ENCODE data around the gene WDR87. TPM values are rescaled to one million over a fixed set of nuclear protein-coding genes. Genes with fewer than 3 reads are reported as not detected.
"Not testable (repeated sequence)": the region's sequence is repeated elsewhere in the genome, so short reads cannot be mapped to it uniquely, and the experiment has no call there.

WDR87 gene
- total RNA-seq, 5 donors from 2014 or later (not counting 1 experiment from before 2014, with no cell fraction given) = not detected

GRCh38 chr19:37926711-37927110 lies 20.3 kb upstream of the WDR87 start:
- H3K9me3 ChIP-seq = no peaks in the 10 kb centered on the region
- H3K4me1 ChIP-seq (ENCODE audit: control insufficient read depth in 1 of 2, extremely low read depth in 1 of 2, insufficient read depth in 2 of 2, low read length in 2 of 2) = peaks cover 0 to 3% of the 10 kb centered on the region in 2 experiments
- no peak overlapping the region for H3K27ac Mint-ChIP-seq
- 71% methylated on average over 2 of the region's 5 CpGs for WGBS (ENCODE audit: insufficient coverage)
- H3K4me1 Mint-ChIP-seq = peaks cover 7 to 35% (median 21%) of the 10 kb centered on the region in 3 donors
- H3K9me3 Mint-ChIP-seq = no peaks in the 10 kb centered on the region
- H3K27me3 Mint-ChIP-seq = no peaks in the 10 kb centered on the region
- no peak overlapping the region for H3K4me3 Mint-ChIP-seq
- ATAC-seq (replicated peaks in 1 of 4) (no peak), DNase-seq (no peak)
- ChIA-PET POLR2A (interaction anchor here in 1 of 2 donors (0.6 kb wide), 1 partner anchor 846 kb away, joined by 5 read pairs; no protein-coding TSS in a partner anchor), CTCF (interaction anchor here in 1 of 2 donors (0.6 kb wide), 1 partner anchor 245 kb away, joined by 5 read pairs; no protein-coding TSS in a partner anchor)
- H3K36me3 Mint-ChIP-seq = peaks cover 15% of the 10 kb centered on the region
- no peak overlapping the region for H3K27ac ChIP-seq (ENCODE audit: low read length)
- no peaks in the 10 kb centered on the region for H3K36me3 ChIP-seq (ENCODE audit: control insufficient read depth in 2 of 2, extremely low read depth in 1 of 2, insufficient read depth in 1 of 2, low read length in 1 of 2)
- H3K4me3 ChIP-seq (ENCODE audit: control insufficient read depth in 1 of 2, extremely low read depth in 1 of 2, low read length in 1 of 2) = no peak overlapping the region
- H3K27me3 ChIP-seq (replicated peaks in 1 of 2; ENCODE audit: control insufficient read depth in 2 of 2, extremely low read depth in 1 of 2, insufficient read depth in 2 of 2, low read length in 1 of 2) = no peaks in the 10 kb centered on the region

GRCh38 chr19:37926255-37926654 lies 19.9 kb upstream of the WDR87 start:
- Histone ChIP-seq H3K4me1 (ENCODE audit: control insufficient read depth in 1 of 2, extremely low read depth in 1 of 2, insufficient read depth in 2 of 2, low read length in 2 of 2) (peaks cover 0 to 3% of the 10 kb centered on the region in 2 experiments), H3K27ac (ENCODE audit: low read length) (no peak overlapping the region), H3K4me3 (ENCODE audit: control insufficient read depth in 1 of 2, extremely low read depth in 1 of 2, low read length in 1 of 2) (no peak overlapping the region), H3K27me3 (replicated peaks in 1 of 2; ENCODE audit: control insufficient read depth in 2 of 2, extremely low read depth in 1 of 2, insufficient read depth in 2 of 2, low read length in 1 of 2) (no peaks in the 10 kb centered on the region), H3K9me3 (no peaks in the 10 kb centered on the region), H3K36me3 (ENCODE audit: control insufficient read depth in 2 of 2, extremely low read depth in 1 of 2, insufficient read depth in 1 of 2, low read length in 1 of 2) (no peaks in the 10 kb centered on the region)
- Mint-ChIP-seq H3K27me3 (no peaks in the 10 kb centered on the region), H3K9me3 (no peaks in the 10 kb centered on the region), H3K27ac (no peak overlapping the region), H3K36me3 (peaks cover 18% of the 10 kb centered on the region), H3K4me3 (no peak overlapping the region), H3K4me1 (peaks cover 9 to 36% (median 24%) of the 10 kb centered on the region in 3 donors)
- ChIA-PET CTCF (no interaction called here), POLR2A (no interaction called here)
- no peak for ATAC-seq (replicated peaks in 1 of 4)
- DNase-seq = no peak
- 82% methylated on average over 6 of the region's 10 CpGs for WGBS (ENCODE audit: insufficient coverage)

GRCh38 chr19:37925212-37925611 lies 18.8 kb upstream of the WDR87 start:
- Histone ChIP-seq H3K36me3 (ENCODE audit: control insufficient read depth in 2 of 2, extremely low read depth in 1 of 2, insufficient read depth in 1 of 2, low read length in 1 of 2) (no peaks in the 10 kb centered on the region), H3K27me3 (replicated peaks in 1 of 2; ENCODE audit: control insufficient read depth in 2 of 2, extremely low read depth in 1 of 2, insufficient read depth in 2 of 2, low read length in 1 of 2) (no peaks in the 10 kb centered on the region), H3K4me3 (ENCODE audit: control insufficient read depth in 1 of 2, extremely low read depth in 1 of 2, low read length in 1 of 2) (no peak overlapping the region), H3K27ac (ENCODE audit: low read length) (no peak overlapping the region), H3K4me1 (ENCODE audit: control insufficient read depth in 1 of 2, extremely low read depth in 1 of 2, insufficient read depth in 2 of 2, low read length in 2 of 2) (peaks cover 0 to 10% of the 10 kb centered on the region in 2 experiments), H3K9me3 (no peaks in the 10 kb centered on the region)
- WGBS (ENCODE audit: insufficient coverage) = 82% methylated on average over 3 of the region's 3 CpGs
- no peak overlapping the region for H3K27ac Mint-ChIP-seq
- H3K4me3 Mint-ChIP-seq = no peak overlapping the region
- no peaks in the 10 kb centered on the region for H3K9me3 Mint-ChIP-seq
- H3K36me3 Mint-ChIP-seq = peaks cover 17% of the 10 kb centered on the region
- ATAC-seq (replicated peaks in 1 of 4) (no peak), DNase-seq (no peak)
- peaks cover 15 to 41% (median 34%) of the 10 kb centered on the region in 3 donors for H3K4me1 Mint-ChIP-seq
- ChIA-PET CTCF (no interaction called here), POLR2A (no interaction called here)
- H3K27me3 Mint-ChIP-seq = no peaks in the 10 kb centered on the region

- no CpG with 5 or more reads among the region's 8 CpGs for WGBS (ENCODE audit: insufficient coverage)
- H3K27me3 ChIP-seq (replicated peaks in 1 of 2; ENCODE audit: control insufficient read depth in 2 of 2, extremely low read depth in 1 of 2, insufficient read depth in 2 of 2, low read length in 1 of 2); POLR2A ChIA-PET; H3K9me3 Mint-ChIP-seq; H3K4me3 ChIP-seq (ENCODE audit: control insufficient read depth in 1 of 2, extremely low read depth in 1 of 2, low read length in 1 of 2); H3K9me3 ChIP-seq; H3K27me3 Mint-ChIP-seq; H3K27ac Mint-ChIP-seq; DNase-seq; H3K27ac ChIP-seq (ENCODE audit: low read length); ATAC-seq (replicated peaks in 1 of 4); CTCF ChIA-PET; H3K36me3 ChIP-seq (ENCODE audit: control insufficient read depth in 2 of 2, extremely low read depth in 1 of 2, insufficient read depth in 1 of 2, low read length in 1 of 2); H3K4me3 Mint-ChIP-seq: not testable (repeated sequence)
- Mint-ChIP-seq H3K36me3 (peaks cover 17% of the 10 kb centered on the region), H3K4me1 (peaks cover 16 to 42% (median 37%) of the 10 kb centered on the region in 3 donors)
- peaks cover 0 to 10% of the 10 kb centered on the region in 2 experiments for H3K4me1 ChIP-seq (ENCODE audit: control insufficient read depth in 1 of 2, extremely low read depth in 1 of 2, insufficient read depth in 2 of 2, low read length in 2 of 2)
These were observed 18.2 kb upstream of the WDR87 start for GRCh38 chr19:37924573-37924972.

DNA sequence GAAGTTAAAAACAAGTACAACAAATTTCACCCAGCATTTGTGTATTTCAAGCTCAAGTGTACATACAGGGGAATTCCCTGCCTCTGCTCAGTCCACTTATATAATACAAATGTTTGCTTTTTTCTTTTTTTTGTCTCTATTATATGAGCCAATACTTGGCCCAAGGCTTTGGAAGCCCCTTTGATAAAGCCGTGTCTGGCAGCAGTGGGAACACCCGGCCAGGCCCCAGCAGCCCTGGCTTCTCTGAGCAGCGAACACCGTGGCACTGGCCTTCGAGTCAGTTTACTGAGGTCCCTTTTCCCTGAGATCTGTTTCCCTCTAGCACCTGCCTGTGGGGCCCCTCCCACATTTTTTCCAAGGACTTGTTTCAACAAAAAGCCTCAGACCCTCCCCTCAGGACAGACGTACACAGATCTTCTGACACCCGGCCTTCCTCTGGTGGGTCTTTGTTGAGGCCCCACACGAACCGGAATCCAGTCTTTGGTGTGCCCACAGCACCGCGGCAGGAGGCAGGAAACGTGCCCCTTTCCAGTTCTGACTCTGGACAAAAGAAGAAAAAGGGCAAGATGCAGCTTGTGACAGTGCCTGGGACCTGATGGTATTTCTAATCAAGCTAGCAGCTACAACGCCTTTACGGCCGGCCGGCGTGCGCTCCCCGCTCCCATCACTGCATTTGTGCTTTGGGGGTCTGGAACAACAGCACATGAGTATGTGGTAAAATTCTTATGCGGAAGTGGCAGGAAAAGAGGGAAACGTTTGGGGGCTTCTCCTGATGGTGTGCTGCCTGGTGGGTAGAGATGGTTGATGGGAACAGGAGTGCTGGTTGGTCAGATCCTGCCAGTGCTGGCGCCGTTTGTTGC lies 14.4 kb upstream of the WDR87 start:
- Mint-ChIP-seq H3K27ac (no peak overlapping the region), H3K27me3 (no peaks in the 10 kb centered on the region), H3K4me1 (peaks cover 18 to 35% (median 21%) of the 10 kb centered on the region in 3 donors), H3K9me3 (no peaks in the 10 kb centered on the region), H3K4me3 (no peak overlapping the region), H3K36me3 (peaks cover 28% of the 10 kb centered on the region)
- peaks cover 0 to 10% of the 10 kb centered on the region in 2 experiments for H3K4me1 ChIP-seq (ENCODE audit: control insufficient read depth in 1 of 2, extremely low read depth in 1 of 2, insufficient read depth in 2 of 2, low read length in 2 of 2)
- H3K36me3 ChIP-seq (ENCODE audit: control insufficient read depth in 2 of 2, extremely low read depth in 1 of 2, insufficient read depth in 1 of 2, low read length in 1 of 2) = peaks cover 0 to 3% of the 10 kb centered on the region in 2 donors
- H3K27ac ChIP-seq (ENCODE audit: low read length) = no peak overlapping the region
- no peak for DNase-seq
- WGBS (ENCODE audit: insufficient coverage) = 63% methylated on average over 21 of the region's 23 CpGs
- H3K9me3 ChIP-seq = no peaks in the 10 kb centered on the region
- ChIA-PET POLR2A (no interaction called here), CTCF (no interaction called here)
- no peaks in the 10 kb centered on the region for H3K27me3 ChIP-seq (replicated peaks in 1 of 2; ENCODE audit: control insufficient read depth in 2 of 2, extremely low read depth in 1 of 2, insufficient read depth in 2 of 2, low read length in 1 of 2)
- no peak overlapping the region for H3K4me3 ChIP-seq (ENCODE audit: control insufficient read depth in 1 of 2, extremely low read depth in 1 of 2, low read length in 1 of 2)
- no peak for ATAC-seq (replicated peaks in 1 of 4)

GRCh38 chr19:37914908-37915307 lies 8.5 kb upstream of the WDR87 start:
- H3K36me3 Mint-ChIP-seq = peaks cover 17% of the 10 kb centered on the region
- peak overlapping the region; percentile 19 to 46 for H3K27ac Mint-ChIP-seq
- no peaks in the 10 kb centered on the region for H3K27me3 Mint-ChIP-seq
- Histone ChIP-seq H3K27me3 (replicated peaks in 1 of 2; ENCODE audit: control insufficient read depth in 2 of 2, extremely low read depth in 1 of 2, insufficient read depth in 2 of 2, low read length in 1 of 2) (no peaks in the 10 kb centered on the region), H3K27ac (ENCODE audit: low read length) (no peak overlapping the region), H3K4me1 (ENCODE audit: control insufficient read depth in 1 of 2, extremely low read depth in 1 of 2, insufficient read depth in 2 of 2, low read length in 2 of 2) (peaks cover 4 to 6% of the 10 kb centered on the region in 2 experiments), H3K9me3 (no peaks in the 10 kb centered on the region), H3K4me3 (ENCODE audit: control insufficient read depth in 1 of 2, extremely low read depth in 1 of 2, low read length in 1 of 2) (no peak overlapping the region), H3K36me3 (ENCODE audit: control insufficient read depth in 2 of 2, extremely low read depth in 1 of 2, insufficient read depth in 1 of 2, low read length in 1 of 2) (peaks cover 0 to 3% of the 10 kb centered on the region in 2 donors)
- ChIA-PET POLR2A (no interaction called here), CTCF (interaction anchor here in 1 of 2 donors (0.6 kb wide), 1 partner anchor 324 kb away, joined by 3 read pairs; no protein-coding TSS in a partner anchor)
- H3K4me1 Mint-ChIP-seq = peaks cover 23 to 40% (median 26%) of the 10 kb centered on the region in 3 donors
- no peak for DNase-seq
- H3K4me3 Mint-ChIP-seq = peak overlapping the region in 1 of 3 donors; percentile 5
- WGBS (ENCODE audit: insufficient coverage) = 17% methylated on average over 1 of the region's 2 CpGs
- no peaks in the 10 kb centered on the region for H3K9me3 Mint-ChIP-seq
- ATAC-seq (replicated peaks in 1 of 4) = no peak

Data from T-cell (primary cell).